AG04449 (cell line): ENCODE measurements around the gene PLCB3.

Source experiments
- CTCF ChIA-PET: fragments of 350-600 bp; formaldehyde crosslinking; extraction: SDS; loops from one replicate; lab custom pipeline; 2021; ENCODE audit warnings: antibody characterized with exemption; lab: Yijun Ruan, JAX
- POLR2A ChIA-PET: fragments of 400-600, 350-600 bp; formaldehyde crosslinking; extraction: SDS; loops from one replicate; lab custom pipeline; 2020; ENCODE audit warnings: antibody characterized with exemption, inconsistent platforms; lab: Yijun Ruan, JAX
- DNase-seq: peaks from one replicate; pipeline ENCODE4 v3.0.0-alpha.2; 2010; ENCODE audit warnings: low read depth, low spot score
- H3K4me3 ChIP-seq: 2 replicates; pipeline ENCODE4 v1.5.1; 2011; ENCODE audit warnings: low read depth, mild to moderate bottlenecking, control low read depth, low read length
- TF ChIP-seq, protein P1 (sequence below): IDR thresholded peaks from one replicate; pipeline ENCODE4 v1.5.1; 2011; ENCODE audit warnings: mild to moderate bottlenecking, moderate library complexity, low read length, control low read depth, inconsistent platforms; ENCODE audit not compliant: insufficient read depth; ENCODE audit errors: missing control alignments

Gene PLCB3

DNA sequence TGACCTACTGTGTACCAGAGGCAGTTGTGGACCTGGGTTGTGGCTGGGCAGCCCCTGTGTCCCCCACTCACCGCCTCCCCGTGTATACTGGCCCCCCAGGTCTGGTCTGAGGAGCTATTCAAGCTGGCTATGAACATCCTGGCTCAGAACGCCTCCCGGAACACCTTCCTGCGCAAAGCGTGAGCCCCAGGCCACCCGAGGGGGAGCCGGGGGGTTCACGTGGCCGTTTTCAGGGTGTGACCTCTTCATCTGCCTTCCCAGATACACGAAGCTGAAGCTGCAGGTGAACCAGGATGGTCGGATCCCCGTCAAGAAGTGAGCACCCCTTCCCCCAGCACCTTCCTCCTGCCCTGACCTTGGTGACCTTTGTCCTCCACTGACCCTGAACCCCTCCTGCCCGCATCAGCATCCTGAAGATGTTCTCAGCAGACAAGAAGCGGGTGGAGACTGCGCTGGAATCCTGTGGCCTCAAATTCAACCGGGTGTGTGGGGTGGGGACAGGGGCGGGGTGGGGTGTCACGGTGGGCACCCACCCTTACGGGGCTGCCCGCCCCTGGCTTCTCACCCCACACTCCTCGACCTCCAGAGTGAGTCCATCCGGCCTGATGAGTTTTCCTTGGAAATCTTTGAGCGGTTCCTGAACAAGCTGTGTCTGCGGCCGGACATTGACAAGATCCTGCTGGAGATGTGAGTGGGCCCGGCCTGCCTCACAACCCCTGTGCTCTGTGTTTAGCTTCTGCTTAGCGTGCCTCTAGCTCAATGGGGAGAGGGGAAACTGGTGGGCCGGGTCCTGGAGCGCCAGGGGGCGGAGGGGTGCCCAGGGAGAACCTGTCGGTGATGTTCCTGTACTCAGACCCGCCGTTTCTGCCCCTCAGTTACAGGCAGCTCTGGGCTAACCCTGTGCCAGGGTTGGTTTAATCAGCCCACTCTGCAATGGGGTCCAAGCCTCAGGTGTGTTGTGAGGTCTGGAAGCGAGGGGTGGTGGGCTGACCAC is 4.1 kb downstream of the PLCB3 start:
- TF ChIP-seq, protein P1, sequence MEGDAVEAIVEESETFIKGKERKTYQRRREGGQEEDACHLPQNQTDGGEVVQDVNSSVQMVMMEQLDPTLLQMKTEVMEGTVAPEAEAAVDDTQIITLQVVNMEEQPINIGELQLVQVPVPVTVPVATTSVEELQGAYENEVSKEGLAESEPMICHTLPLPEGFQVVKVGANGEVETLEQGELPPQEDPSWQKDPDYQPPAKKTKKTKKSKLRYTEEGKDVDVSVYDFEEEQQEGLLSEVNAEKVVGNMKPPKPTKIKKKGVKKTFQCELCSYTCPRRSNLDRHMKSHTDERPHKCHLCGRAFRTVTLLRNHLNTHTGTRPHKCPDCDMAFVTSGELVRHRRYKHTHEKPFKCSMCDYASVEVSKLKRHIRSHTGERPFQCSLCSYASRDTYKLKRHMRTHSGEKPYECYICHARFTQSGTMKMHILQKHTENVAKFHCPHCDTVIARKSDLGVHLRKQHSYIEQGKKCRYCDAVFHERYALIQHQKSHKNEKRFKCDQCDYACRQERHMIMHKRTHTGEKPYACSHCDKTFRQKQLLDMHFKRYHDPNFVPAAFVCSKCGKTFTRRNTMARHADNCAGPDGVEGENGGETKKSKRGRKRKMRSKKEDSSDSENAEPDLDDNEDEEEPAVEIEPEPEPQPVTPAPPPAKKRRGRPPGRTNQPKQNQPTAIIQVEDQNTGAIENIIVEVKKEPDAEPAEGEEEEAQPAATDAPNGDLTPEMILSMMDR = no peak
- no peak overlapping the region for H3K4me3 ChIP-seq
- ChIA-PET CTCF (interaction anchor here (1.3 to 2.2 kb wide), 3 partner anchors 8 to 49 kb away, joined by 3 to 8 read pairs (median 7); partner anchors contain the start of gene PPP1R14B), POLR2A (no interaction called here)
- no peak for DNase-seq

DNA sequence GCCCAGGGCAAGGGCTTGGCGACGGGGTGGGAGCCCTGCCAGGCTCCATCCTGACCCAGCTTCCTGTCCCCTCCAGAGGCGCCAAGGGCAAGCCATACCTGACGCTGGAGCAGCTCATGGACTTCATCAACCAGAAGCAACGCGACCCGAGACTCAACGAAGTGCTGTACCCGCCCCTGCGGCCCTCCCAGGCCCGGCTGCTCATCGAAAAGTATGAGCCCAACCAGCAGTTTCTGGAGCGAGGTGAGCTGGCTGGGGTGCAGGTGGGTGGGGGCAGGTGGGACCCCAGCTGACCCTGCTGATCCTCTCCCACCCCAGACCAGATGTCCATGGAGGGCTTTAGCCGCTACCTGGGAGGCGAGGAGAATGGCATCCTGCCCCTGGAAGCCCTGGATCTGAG is 5.0 kb downstream of the PLCB3 start:
- POLR2A ChIA-PET = no interaction called here
- DNase-seq = no peak
- H3K4me3 ChIP-seq = no peak overlapping the region
- TF ChIP-seq, protein P1 = no peak
- CTCF ChIA-PET = interaction anchor here (1.0 to 2.2 kb wide), 4 partner anchors 9 to 48 kb away, joined by 3 to 8 read pairs (median 5); partner anchors contain the start of gene PPP1R14B

GRCh38 chr11:64258356-64258755 is 7.0 kb downstream of the PLCB3 start:
- POLR2A ChIA-PET = interaction anchor here (1.0 to 2.6 kb wide), 2 partner anchors 10 to 13 kb away, joined by 5 to 12 read pairs; no protein-coding TSS in a partner anchor
- TF ChIP-seq, protein P1 = no peak
- CTCF ChIA-PET = interaction anchor here (0.8 to 15.2 kb wide), 4 partner anchors 10 to 54 kb away, joined by 3 to 224 read pairs (median 9); partner anchors contain the start of genes PLCB3 and PPP1R14B
- H3K4me3 ChIP-seq = no peak overlapping the region
- no peak for DNase-seq

DNA sequence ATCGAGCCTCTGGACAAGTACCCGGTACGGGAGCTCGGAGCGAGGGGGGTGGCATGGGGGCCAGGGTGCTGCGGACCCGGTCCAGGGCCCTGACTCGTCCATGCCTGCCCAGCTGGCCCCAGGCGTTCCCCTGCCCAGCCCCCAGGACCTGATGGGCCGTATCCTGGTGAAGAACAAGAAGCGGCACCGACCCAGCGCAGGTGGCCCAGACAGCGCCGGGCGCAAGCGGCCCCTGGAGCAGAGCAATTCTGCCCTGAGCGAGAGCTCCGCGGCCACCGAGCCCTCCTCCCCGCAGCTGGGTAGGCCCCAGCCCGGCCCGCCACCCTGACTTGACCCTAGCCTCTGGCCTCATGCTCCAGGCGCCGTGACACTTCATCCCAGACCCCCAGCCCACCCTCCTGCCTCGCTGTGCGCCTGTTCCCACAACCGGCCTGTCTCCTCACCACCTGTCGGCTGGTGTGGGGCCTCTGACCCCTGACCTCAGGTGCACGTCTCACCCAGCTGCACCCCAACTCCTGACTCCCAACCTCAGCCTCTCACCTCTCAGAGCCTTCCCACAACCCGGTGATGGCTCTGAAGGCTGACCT is 7.7 kb downstream of the PLCB3 start:
- TF ChIP-seq, protein P1 = no peak
- CTCF ChIA-PET = interaction anchor here (0.8 to 15.2 kb wide), 4 partner anchors 9 to 55 kb away, joined by 3 to 224 read pairs (median 9); partner anchors contain the start of genes PLCB3 and PPP1R14B
- H3K4me3 ChIP-seq = no peak overlapping the region
- POLR2A ChIA-PET = interaction anchor here (1.0 to 2.6 kb wide), 2 partner anchors 9 to 12 kb away, joined by 5 to 12 read pairs; no protein-coding TSS in a partner anchor
- no peak for DNase-seq

GRCh38 chr11:64259533-64260067 is 8.3 kb downstream of the PLCB3 start:
- TF ChIP-seq, protein P1 = no peak
- CTCF ChIA-PET = interaction anchor here (2.3 to 15.2 kb wide), 2 partner anchors 11 to 43 kb away, joined by 12 to 224 read pairs; partner anchors contain the start of genes PLCB3 and PPP1R14B

More at GRCh38 chr11:64259533-64260067, 8.3 kb downstream of the PLCB3 start:
- DNase-seq = no peak
- H3K4me3 ChIP-seq = no peak overlapping the region
- POLR2A ChIA-PET = interaction anchor here (2.6 kb wide), 1 partner anchor 8 kb away, joined by 12 read pairs; no protein-coding TSS in a partner anchor
